ENCODE measurements around the gene PTGS1.

Gene PTGS1

GRCh38 chr9:122339579-122339978 is 31.2 kb upstream of the PTGS1 start (continued):
- TF ChIP-seq ZNF112 (tag by site-specific recombination; IDR thresholded peaks at IDR 0.05), result no peak
- TF ChIP-seq ZNF677 (tag by site-specific recombination; IDR thresholded peaks at IDR 0.05), result no peak
- TF ChIP-seq ZNF19 (tag by site-specific recombination; IDR thresholded peaks at IDR 0.05; ENCODE audit: low read depth), result no peak
- TF ChIP-seq GLI2 (tag by site-specific recombination; IDR thresholded peaks at IDR 0.05; ENCODE audit: borderline replicate concordance, low read depth), result no peak
- TF ChIP-seq ZNF311 (tag by site-specific recombination; IDR thresholded peaks at IDR 0.05; ENCODE audit: borderline replicate concordance), result no peak
- TF ChIP-seq ZNF558 (tag by site-specific recombination; IDR thresholded peaks at IDR 0.05), result no peak
- TF ChIP-seq ZNF692 (tag by site-specific recombination; IDR thresholded peaks at IDR 0.05), result no peak

- CTCF ChIA-PET, result interaction anchor here (0.6 to 2.6 kb wide), 4 partner anchors 10 to 241 kb away, joined by 3 to 19 read pairs (median 5); no protein-coding TSS in a partner anchor
- Histone ChIP-seq H3K27ac (ENCODE audit: extremely low read depth, low read depth, low read length) (no peak overlapping the region), H3K4me3 (ENCODE audit: low read depth, low read length) (no peak overlapping the region), H3K4me1 (ENCODE audit: control insufficient read depth, insufficient read depth, low read length) (no peaks in the 10 kb centered on the region), H3K9me3 (ENCODE audit: control insufficient read depth, insufficient read depth, low read depth, low read length) (no peaks in the 10 kb centered on the region), H3K36me3 (ENCODE audit: control insufficient read depth in 2 of 2, insufficient read depth in 1 of 2, low read length in 2 of 2) (no peaks in the 10 kb centered on the region)
- no peak for TF ChIP-seq ZNF239 (tag by site-specific recombination; IDR thresholded peaks at IDR 0.05)
- TF ChIP-seq ZNF677 (tag by site-specific recombination; IDR thresholded peaks at IDR 0.05), result no peak
- POLR2A ChIA-PET, result no interaction called here
Observed at GRCh38 chr9:122340161-122340560, 30.7 kb upstream of the PTGS1 start.

GRCh38 chr9:122342323-122343050 is 28.3 kb upstream of the PTGS1 start:
- TF ChIP-seq KLF7 (tag by site-specific recombination; IDR thresholded peaks at IDR 0.05; ENCODE audit: borderline replicate concordance), result no peak
- TF ChIP-seq ZNF48 (tag by site-specific recombination; IDR thresholded peaks at IDR 0.05), result no peak
- H3K4me3 ChIP-seq (ENCODE audit: low read depth, low read length), result no peak overlapping the region
- H3K27ac ChIP-seq (ENCODE audit: extremely low read depth, low read depth, low read length), result no peak overlapping the region
- no peaks in the 10 kb centered on the region for H3K4me1 ChIP-seq (ENCODE audit: control insufficient read depth, insufficient read depth, low read length)
- ChIA-PET CTCF (interaction anchor here (0.6 to 13.3 kb wide), 3 partner anchors 183 to 243 kb away, joined by 6 to 473 read pairs (median 7); no protein-coding TSS in a partner anchor), POLR2A (no interaction called here)
- H3K9me3 ChIP-seq (ENCODE audit: control insufficient read depth, insufficient read depth, low read depth, low read length), result no peaks in the 10 kb centered on the region
- H3K36me3 ChIP-seq (ENCODE audit: control insufficient read depth in 2 of 2, insufficient read depth in 1 of 2, low read length in 2 of 2), result no peaks in the 10 kb centered on the region

GRCh38 chr9:122346478-122347347 is 24.1 kb upstream of the PTGS1 start:
- ChIA-PET CTCF (interaction anchor here (0.5 to 13.3 kb wide), 7 partner anchors 79 to 1002 kb away, joined by 3 to 473 read pairs (median 4); no protein-coding TSS in a partner anchor), POLR2A (interaction anchor here (0.6 kb wide), 1 partner anchor 52 kb away, joined by 4 read pairs; no protein-coding TSS in a partner anchor)
- H3K4me3 ChIP-seq (ENCODE audit: low read depth, low read length), result peak overlapping the region; percentile 21
- H3K4me1 ChIP-seq (ENCODE audit: control insufficient read depth, insufficient read depth, low read length), result no peaks in the 10 kb centered on the region
- no peaks in the 10 kb centered on the region for H3K36me3 ChIP-seq (ENCODE audit: control insufficient read depth in 2 of 2, insufficient read depth in 1 of 2, low read length in 2 of 2)
- H3K9me3 ChIP-seq (ENCODE audit: control insufficient read depth, insufficient read depth, low read depth, low read length), result no peaks in the 10 kb centered on the region
- no peak overlapping the region for H3K27ac ChIP-seq (ENCODE audit: extremely low read depth, low read depth, low read length)
- TF ChIP-seq ZNF777 (tag by site-specific recombination; IDR thresholded peaks at IDR 0.05; ENCODE audit: borderline replicate concordance) (no peak), ZNF660 (tag by site-specific recombination; IDR thresholded peaks at IDR 0.05) (no peak), ZXDB (tag by site-specific recombination; IDR thresholded peaks at IDR 0.05) (no peak), TSHZ1 (tag by site-specific recombination; IDR thresholded peaks at IDR 0.05; ENCODE audit: borderline replicate concordance) (no peak), ZFP41 (tag by site-specific recombination; IDR thresholded peaks at IDR 0.05; ENCODE audit: borderline replicate concordance) (no peak), PRDM4 (tag by site-specific recombination; IDR thresholded peaks at IDR 0.05) (no peak)
